Measurements from ENCODE around the gene SMYD3.

SMYD3 gene

GRCh38 chr1:245997471-245998258 is 509.4 kb downstream of the SMYD3 start:
- H3K36me3 ChIP-seq (ENCODE audit: insufficient read depth, low read length), result no peaks in the 10 kb centered on the region
- no peak for ATAC-seq (ENCODE audit: insufficient read depth, low read depth)
- no peaks in the 10 kb centered on the region for H3K27me3 ChIP-seq (ENCODE audit: insufficient read depth, low read length, poor library complexity)
- H3K4me3 ChIP-seq (ENCODE audit: low read depth in 1 of 2, low read length in 2 of 2), result no peak overlapping the region
- TF ChIP-seq EZH2 (IDR thresholded peaks at IDR 0.05; ENCODE audit: borderline replicate concordance, low read depth, low read length, severe bottlenecking) (no peak), CTCF (IDR thresholded peaks at IDR 0.05; ENCODE audit: borderline replicate concordance, extremely low read depth, low read length, poor library complexity, severe bottlenecking) (no peak)
- H3K9me3 ChIP-seq (ENCODE audit: insufficient read depth, low read length, severe bottlenecking), result no peaks in the 10 kb centered on the region
- DNase-seq, result no peak
- H3K27ac ChIP-seq (ENCODE audit: low read length), result no peak overlapping the region
- H4K20me1 ChIP-seq (ENCODE audit: insufficient read depth, low read length), result no peaks in the 10 kb centered on the region
- no peaks in the 10 kb centered on the region for H3K4me1 ChIP-seq (ENCODE audit: insufficient read depth, low read length)
- H3K4me2 ChIP-seq (ENCODE audit: insufficient read depth, low read length), result no peak overlapping the region
- H3K9ac ChIP-seq (ENCODE audit: low read depth, low read length), result no peak overlapping the region
- no peaks in the 10 kb centered on the region for H3K79me2 ChIP-seq (ENCODE audit: insufficient read depth, low read length)
- H2AFZ ChIP-seq (ENCODE audit: low read depth, low read length), result no peak overlapping the region

- DNase-seq, result no peak
- no peak overlapping the region for H3K9ac ChIP-seq (ENCODE audit: low read depth, low read length)
Measured at GRCh38 chr1:245996811-245997210, 510.3 kb downstream of the SMYD3 start.

GRCh38 chr1:245995474-245995873 is 511.6 kb downstream of the SMYD3 start:
- Histone ChIP-seq H3K4me3 (ENCODE audit: low read depth in 1 of 2, low read length in 2 of 2) (no peak overlapping the region), H4K20me1 (ENCODE audit: insufficient read depth, low read length) (no peaks in the 10 kb centered on the region), H3K9ac (ENCODE audit: low read depth, low read length) (no peak overlapping the region), H3K9me3 (ENCODE audit: insufficient read depth, low read length, severe bottlenecking) (no peaks in the 10 kb centered on the region), H3K4me1 (ENCODE audit: insufficient read depth, low read length) (no peaks in the 10 kb centered on the region), H3K27me3 (ENCODE audit: insufficient read depth, low read length, poor library complexity) (no peaks in the 10 kb centered on the region), H3K79me2 (ENCODE audit: insufficient read depth, low read length) (no peaks in the 10 kb centered on the region), H3K27ac (ENCODE audit: low read length) (no peak overlapping the region), H3K4me2 (ENCODE audit: insufficient read depth, low read length) (no peak overlapping the region), H3K36me3 (ENCODE audit: insufficient read depth, low read length) (no peaks in the 10 kb centered on the region), H2AFZ (ENCODE audit: low read depth, low read length) (no peak overlapping the region)
- DNase-seq (no peak), ATAC-seq (ENCODE audit: insufficient read depth, low read depth) (no peak)
- TF ChIP-seq CTCF (IDR thresholded peaks at IDR 0.05; ENCODE audit: borderline replicate concordance, extremely low read depth, low read length, poor library complexity, severe bottlenecking), result no peak
- TF ChIP-seq EZH2 (IDR thresholded peaks at IDR 0.05; ENCODE audit: borderline replicate concordance, low read depth, low read length, severe bottlenecking), result no peak

More at GRCh38 chr1:245996811-245997210, 510.3 kb downstream of the SMYD3 start:
- no peak for ATAC-seq (ENCODE audit: insufficient read depth, low read depth)
- Histone ChIP-seq H3K9me3 (ENCODE audit: insufficient read depth, low read length, severe bottlenecking) (no peaks in the 10 kb centered on the region), H3K79me2 (ENCODE audit: insufficient read depth, low read length) (no peaks in the 10 kb centered on the region), H3K4me1 (ENCODE audit: insufficient read depth, low read length) (no peaks in the 10 kb centered on the region), H4K20me1 (ENCODE audit: insufficient read depth, low read length) (no peaks in the 10 kb centered on the region), H3K36me3 (ENCODE audit: insufficient read depth, low read length) (no peaks in the 10 kb centered on the region), H2AFZ (ENCODE audit: low read depth, low read length) (no peak overlapping the region), H3K27me3 (ENCODE audit: insufficient read depth, low read length, poor library complexity) (no peaks in the 10 kb centered on the region), H3K4me3 (ENCODE audit: low read depth in 1 of 2, low read length in 2 of 2) (no peak overlapping the region), H3K27ac (ENCODE audit: low read length) (no peak overlapping the region), H3K4me2 (ENCODE audit: insufficient read depth, low read length) (no peak overlapping the region)
- TF ChIP-seq CTCF (IDR thresholded peaks at IDR 0.05; ENCODE audit: borderline replicate concordance, extremely low read depth, low read length, poor library complexity, severe bottlenecking), result no peak
- TF ChIP-seq EZH2 (IDR thresholded peaks at IDR 0.05; ENCODE audit: borderline replicate concordance, low read depth, low read length, severe bottlenecking), result no peak

All from DND-41 (cell line).